ENCODE measurements around the gene GPAT2. TPM values are rescaled to one million over a fixed set of nuclear protein-coding genes. Genes with fewer than 3 reads are reported as not detected.
"Not testable (repeated sequence)": the region's sequence is repeated elsewhere in the genome, so short reads cannot be mapped to it uniquely, and the experiment has no call there.

GPAT2 gene
- total RNA-seq, 2 donors from 2014 or later: 3.0 to 5.3 TPM

GRCh38 chr2:96066511-96066910 is 31.8 kb upstream of the GPAT2 start:
- intact Hi-C loops (cut with DNase I, micrococcal nuclease): loop anchor here in 1 of 2 donors (10.0 kb wide), 1 partner anchor 1628 kb away; no protein-coding TSS in a partner anchor
- DNase-seq, ATAC-seq: not testable (repeated sequence)

DNA sequence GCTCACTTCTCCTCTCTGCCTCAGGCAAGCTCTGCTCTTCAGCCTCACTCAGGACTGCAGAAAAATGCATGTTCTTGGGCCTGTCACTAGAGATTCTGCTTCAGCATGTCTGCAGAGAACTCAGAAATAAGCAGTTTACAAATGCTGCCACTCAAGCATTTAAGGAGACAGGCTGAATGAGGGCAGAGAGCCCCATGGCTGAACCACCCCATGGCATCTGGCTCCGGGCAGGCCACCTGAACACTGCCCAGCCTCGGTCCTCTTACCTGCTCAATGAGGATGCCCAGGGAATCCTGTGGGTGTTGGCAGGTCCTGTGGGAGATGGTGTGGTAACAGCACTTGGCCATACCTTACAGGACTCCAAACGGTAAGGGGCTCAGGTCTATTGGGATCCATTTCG is 31.2 kb upstream of the GPAT2 start:
- intact Hi-C loops (cut with DNase I, micrococcal nuclease): loop anchor here in 1 of 2 donors (10.0 kb wide), 1 partner anchor 1629 kb away; no protein-coding TSS in a partner anchor
- ATAC-seq, DNase-seq: not testable (repeated sequence)

GRCh38 chr2:96065381-96065930 is 30.7 kb upstream of the GPAT2 start:
- intact Hi-C loops (cut with DNase I, micrococcal nuclease): loop anchor here in 1 of 2 donors (10.0 kb wide), 1 partner anchor 1629 kb away; no protein-coding TSS in a partner anchor
- DNase-seq (no peak), ATAC-seq (no peak)

GRCh38 chr2:96064760-96065159 is 30.0 kb upstream of the GPAT2 start:
- not testable (repeated sequence) for ATAC-seq, DNase-seq
- intact Hi-C loops (cut with DNase I, micrococcal nuclease): loop anchor here in 1 of 2 donors (10.0 kb wide), 1 partner anchor 1630 kb away; no protein-coding TSS in a partner anchor

DNA sequence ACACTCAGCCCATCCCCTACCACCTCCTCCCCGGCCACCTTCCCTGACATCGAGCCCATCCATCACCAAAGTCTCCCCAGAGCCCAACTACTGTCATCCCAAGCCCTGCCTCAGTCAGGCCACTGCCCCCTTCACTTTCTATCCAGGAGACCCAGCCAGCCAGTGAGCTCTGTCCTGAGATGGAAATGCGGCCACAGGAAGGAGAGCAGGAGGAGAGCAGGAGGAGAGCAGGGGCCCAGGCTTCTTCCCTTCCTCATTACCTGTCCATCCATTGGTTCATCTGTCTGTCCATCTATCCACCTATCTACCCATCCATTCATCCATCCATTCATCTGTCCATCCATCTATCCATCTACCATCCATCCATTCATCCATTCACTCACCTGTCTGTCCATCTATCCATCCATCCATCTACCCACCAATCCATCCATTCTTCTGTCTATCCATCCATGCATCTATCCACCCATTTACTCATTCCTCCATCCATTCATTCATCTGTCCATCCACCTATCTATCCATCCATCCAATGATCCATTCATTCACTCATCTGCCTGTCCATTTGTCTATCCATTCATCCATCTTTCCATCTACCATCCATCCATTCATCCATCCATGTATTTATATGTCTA is 29.4 kb upstream of the GPAT2 start:
- intact Hi-C loops (cut with DNase I, micrococcal nuclease): loop anchor here in 1 of 2 donors (10.0 kb wide), 1 partner anchor 1631 kb away; no protein-coding TSS in a partner anchor
- not testable (repeated sequence) for DNase-seq, ATAC-seq

GRCh38 chr2:96063116-96063899 is 28.6 kb upstream of the GPAT2 start:
- intact Hi-C loops (cut with DNase I, micrococcal nuclease): loop anchor here in 1 of 2 donors (10.0 kb wide), 1 partner anchor 1631 kb away; no protein-coding TSS in a partner anchor
- ATAC-seq (peak; percentile 76), DNase-seq (peak in 1 of 2 donors; percentile 26)

- not testable (repeated sequence) for ATAC-seq, DNase-seq
- intact Hi-C loops (cut with DNase I, micrococcal nuclease): loop anchor here in 1 of 2 donors (10.0 kb wide), 1 partner anchor 1632 kb away; no protein-coding TSS in a partner anchor
These were observed 27.8 kb upstream of the GPAT2 start for GRCh38 chr2:96062483-96062882.

- ATAC-seq, DNase-seq: not testable (repeated sequence)
- intact Hi-C loops (cut with DNase I, micrococcal nuclease): loop anchor here in 1 of 2 donors (10.0 kb wide), 1 partner anchor 1633 kb away; no protein-coding TSS in a partner anchor
These were observed 27.2 kb upstream of the GPAT2 start for GRCh38 chr2:96061901-96062300.

- intact Hi-C loops (cut with DNase I, micrococcal nuclease): loop anchor here in 1 of 2 donors (10.0 kb wide), 1 partner anchor 1633 kb away; no protein-coding TSS in a partner anchor
- ATAC-seq, DNase-seq: not testable (repeated sequence)
These were observed 26.6 kb upstream of the GPAT2 start for GRCh38 chr2:96061197-96061817.

DNA sequence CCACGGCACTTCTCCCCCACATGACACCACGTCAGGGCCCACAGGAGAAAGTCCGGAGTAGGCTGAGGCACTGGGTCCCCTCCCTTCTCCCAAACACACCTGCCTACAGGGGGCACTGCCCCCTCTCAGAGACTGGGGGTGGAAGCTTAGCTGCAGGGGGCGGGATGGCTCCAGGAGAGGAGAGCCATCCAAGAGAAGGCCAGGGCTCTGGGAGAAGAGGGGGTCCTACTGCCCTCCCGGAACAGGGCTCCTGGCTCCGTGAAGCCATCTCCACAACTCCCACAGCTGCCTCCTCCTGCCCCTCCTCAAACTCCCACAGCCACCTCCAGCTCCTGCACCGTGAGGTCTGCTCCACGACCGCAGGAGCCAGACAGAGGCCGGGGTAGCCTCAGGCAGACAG is 25.6 kb upstream of the GPAT2 start:
- intact Hi-C loops (cut with DNase I, micrococcal nuclease): loop anchor here in 1 of 2 donors (10.0 kb wide), 1 partner anchor 1634 kb away; no protein-coding TSS in a partner anchor
- not testable (repeated sequence) for ATAC-seq, DNase-seq

DNA sequence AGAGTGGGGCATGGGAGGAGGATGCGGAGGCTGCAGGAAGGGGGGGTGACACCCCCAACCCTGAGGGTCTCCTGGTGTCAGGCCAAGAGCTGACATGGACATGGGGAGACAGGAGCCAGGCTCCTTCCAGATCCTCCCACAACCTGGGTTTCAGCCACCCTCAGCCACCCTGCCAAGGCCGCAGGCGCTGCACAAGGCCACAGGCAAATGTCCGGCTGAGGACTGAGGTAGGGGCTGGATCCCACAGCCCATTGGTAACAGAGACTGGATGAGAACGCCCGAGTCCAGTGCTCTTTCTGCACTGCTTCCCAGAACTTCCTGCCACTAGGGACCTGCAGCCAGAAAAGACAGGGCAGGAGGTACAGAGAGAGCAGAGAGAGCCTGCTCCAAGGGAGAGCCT is 24.7 kb upstream of the GPAT2 start:
- ATAC-seq; DNase-seq; intact Hi-C loops (cut with DNase I, micrococcal nuclease): not testable (repeated sequence)

GRCh38 chr2:96055830-96056229 is 21.1 kb upstream of the GPAT2 start:
- DNase-seq; intact Hi-C loops (cut with DNase I, micrococcal nuclease); ATAC-seq: not testable (repeated sequence)

DNA sequence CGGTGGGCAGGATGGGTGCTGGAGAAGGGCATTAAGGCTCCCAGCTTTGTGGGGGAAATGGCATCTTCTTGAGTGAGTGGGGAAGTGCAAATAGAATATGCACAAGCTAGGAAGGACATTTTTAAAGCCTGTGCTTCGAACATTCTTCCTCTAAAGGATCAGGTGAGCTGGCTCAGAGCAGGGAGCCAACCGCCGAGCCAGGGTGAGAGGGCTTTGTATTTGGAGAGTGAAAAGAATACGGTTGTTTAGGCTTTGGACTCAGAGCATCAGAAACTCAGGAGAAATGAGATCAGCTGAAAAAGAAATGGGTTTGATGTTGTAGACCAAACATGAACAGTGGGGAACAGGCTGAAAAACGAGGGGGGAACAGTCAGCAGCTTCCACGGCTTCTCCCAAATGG is 19.8 kb upstream of the GPAT2 start:
- DNase-seq; ATAC-seq; intact Hi-C loops (cut with DNase I, micrococcal nuclease): not testable (repeated sequence)

GRCh38 chr2:96053385-96053784 is 18.7 kb upstream of the GPAT2 start:
- ATAC-seq; DNase-seq; intact Hi-C loops (cut with DNase I, micrococcal nuclease): not testable (repeated sequence)

DNA sequence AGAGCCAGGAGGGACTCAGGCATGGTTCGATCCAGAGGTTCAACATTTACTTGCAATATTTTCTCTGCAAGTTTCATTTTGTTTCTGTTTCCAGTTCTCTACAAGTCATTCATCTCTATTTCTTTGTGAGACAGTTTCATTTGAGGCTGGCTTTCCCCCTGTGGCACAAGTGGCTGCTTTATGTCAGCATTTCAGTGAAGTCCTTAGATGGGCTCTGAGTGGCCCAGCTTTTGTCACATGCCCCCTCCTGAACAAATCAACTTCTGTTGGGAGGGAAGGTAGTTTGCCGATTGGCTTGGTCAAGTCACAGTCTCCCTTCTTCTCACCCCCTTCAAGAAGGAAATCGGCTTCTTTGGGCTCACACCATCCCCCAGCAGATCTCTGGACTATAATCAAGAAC is 17.9 kb upstream of the GPAT2 start:
- intact Hi-C loops (cut with DNase I, micrococcal nuclease); ATAC-seq; DNase-seq: not testable (repeated sequence)

DNA sequence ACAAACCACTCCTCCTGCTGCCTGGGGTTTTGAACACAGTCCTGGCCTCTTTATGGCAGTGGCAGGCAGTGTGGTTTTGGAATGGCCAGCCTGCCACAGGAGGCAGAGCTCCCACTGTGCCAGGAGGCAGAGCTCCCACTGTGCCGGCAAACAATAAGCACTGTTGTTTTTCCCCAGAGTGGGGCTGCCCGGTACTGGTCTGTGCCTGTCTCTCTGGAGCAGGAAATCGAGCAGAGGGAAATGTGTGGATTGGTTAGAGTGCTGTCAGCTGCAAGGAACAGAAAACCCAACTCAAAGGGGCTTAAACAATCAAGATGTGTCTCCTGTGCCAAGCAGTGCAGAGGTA is 15.2 kb upstream of the GPAT2 start:
- ATAC-seq; intact Hi-C loops (cut with DNase I, micrococcal nuclease); DNase-seq: not testable (repeated sequence)

DNA sequence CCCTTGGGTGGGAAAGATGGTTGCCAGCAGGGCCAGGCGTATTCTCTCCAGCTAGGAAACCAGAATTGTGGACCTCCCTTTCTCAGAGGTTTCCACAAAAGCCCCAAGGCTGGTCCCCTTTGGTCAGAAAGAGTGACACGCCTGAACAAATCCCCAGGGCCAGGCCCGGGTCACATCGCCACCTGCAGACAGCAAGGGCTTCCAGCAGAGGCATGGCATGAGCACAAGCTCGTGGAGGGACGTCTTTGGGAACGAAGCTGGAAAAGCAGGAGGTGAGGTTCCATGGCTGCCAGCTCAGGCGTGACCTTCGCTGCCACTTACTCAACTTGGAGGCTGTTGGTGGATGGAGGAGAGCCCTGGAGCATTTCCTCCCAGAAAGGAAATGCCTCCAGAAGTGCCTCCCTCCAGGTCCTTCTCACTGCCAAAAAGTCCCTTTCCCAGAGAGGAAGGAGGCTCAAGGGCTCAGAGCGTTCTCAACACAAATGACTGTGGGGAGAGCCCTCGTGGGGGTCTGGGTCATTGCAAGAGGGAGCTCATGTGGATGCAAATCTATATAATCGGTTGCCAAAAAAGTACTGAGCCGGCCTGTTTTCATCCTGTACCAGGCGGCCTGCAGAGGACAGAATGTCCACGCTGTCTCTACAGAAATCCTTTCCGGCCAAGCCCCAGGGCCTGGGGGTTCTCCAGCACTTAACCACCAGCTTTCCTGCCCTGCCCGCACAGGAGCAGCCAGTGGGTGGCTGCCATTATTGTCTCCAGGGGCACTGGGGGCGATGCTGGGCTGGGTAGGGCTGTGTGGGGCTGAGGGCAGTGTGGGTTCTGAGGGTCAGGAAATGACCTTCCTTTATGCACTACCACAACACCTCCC is 14.6 kb upstream of the GPAT2 start:
- peak; percentile 78 for ATAC-seq
- DNase-seq; intact Hi-C loops (cut with DNase I, micrococcal nuclease): not testable (repeated sequence)
